ENCODE data around the gene SPIB.
"Not testable (repeated sequence)": the region's sequence is repeated elsewhere in the genome, so short reads cannot be mapped to it uniquely, and the experiment has no call there.

Gene SPIB

DNA sequence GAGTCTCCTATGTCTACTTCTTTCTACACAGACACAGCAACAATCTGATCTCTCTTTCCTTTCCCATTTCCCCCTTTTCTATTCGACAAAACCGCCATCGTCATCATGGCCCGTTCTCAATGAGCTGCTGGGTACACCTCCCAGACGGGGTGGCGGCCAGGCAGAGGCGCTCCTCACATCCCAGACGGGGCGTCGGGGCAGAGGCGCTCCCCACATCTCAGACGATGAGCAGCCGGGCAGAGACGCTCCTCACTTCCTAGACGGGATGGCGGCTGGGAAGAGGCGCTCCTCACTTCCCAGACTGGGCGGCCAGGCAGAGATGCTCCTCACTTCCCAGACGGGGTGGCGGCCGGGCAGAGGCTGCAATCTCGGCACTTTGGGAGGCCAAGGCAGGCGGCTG lies 27.8 kb upstream of the SPIB start:
- not testable (repeated sequence) for DNase-seq (ENCODE audit: low read depth)

DNA sequence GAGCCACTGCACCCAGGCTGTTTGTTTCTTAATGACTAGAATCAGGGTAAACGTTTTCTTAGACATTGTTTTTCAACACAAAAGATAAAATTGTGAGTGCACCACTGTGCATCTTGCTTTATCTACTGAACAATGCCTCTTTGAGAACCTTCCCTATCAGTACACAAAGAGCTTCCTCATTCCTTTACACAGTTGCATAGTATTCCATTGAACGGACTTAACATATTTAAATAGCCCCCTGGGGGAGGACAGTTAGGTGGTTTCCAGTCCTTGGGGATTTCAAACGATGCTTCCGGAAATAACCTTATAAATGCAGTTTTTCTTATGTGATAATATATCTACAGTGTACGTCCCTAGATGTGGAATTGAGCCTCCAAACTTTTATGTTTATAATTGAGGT lies 26.0 kb upstream of the SPIB start:
- DNase-seq (ENCODE audit: low read depth) = no peak

DNA sequence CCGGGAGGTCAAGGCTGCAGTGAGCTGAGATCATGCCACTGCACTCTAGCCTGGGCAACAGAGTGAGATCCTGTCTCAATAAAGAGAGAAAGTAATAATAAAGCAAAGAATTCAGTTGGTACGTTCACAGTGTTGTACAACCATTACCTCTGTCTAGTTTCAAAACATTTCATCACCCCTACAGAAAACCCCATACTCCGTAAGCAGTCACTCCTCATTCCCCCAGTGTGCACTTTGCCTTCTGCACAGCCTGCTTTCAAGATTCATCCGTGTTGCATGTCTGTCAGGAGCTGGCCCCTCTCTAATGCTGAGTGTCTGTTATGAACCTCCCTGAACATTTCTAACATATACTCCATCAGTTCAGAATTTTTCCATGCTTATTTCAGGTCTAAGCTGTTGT lies 25.1 kb upstream of the SPIB start:
- no peak for DNase-seq (ENCODE audit: low read depth)

DNA sequence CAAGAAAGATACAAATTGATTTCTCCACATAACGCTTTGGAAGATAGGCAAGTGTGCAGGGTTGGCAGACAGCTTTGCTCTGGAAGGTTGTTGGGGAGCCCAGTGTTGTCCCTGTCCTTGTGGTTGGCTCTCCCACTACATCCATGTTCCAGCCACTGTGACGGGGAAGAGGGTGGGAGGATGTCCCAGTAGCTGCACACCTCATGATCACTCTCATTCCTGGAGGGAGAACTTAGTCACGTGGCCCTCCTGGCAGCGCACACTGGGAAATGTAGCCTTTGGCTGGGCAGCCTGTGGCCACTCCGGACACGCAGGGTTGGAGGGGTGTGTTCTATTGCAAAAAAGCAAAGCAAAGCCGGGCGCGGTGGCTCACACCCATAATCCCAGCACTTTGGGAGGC lies 24.7 kb upstream of the SPIB start:
- no peak for DNase-seq (ENCODE audit: low read depth)

DNA sequence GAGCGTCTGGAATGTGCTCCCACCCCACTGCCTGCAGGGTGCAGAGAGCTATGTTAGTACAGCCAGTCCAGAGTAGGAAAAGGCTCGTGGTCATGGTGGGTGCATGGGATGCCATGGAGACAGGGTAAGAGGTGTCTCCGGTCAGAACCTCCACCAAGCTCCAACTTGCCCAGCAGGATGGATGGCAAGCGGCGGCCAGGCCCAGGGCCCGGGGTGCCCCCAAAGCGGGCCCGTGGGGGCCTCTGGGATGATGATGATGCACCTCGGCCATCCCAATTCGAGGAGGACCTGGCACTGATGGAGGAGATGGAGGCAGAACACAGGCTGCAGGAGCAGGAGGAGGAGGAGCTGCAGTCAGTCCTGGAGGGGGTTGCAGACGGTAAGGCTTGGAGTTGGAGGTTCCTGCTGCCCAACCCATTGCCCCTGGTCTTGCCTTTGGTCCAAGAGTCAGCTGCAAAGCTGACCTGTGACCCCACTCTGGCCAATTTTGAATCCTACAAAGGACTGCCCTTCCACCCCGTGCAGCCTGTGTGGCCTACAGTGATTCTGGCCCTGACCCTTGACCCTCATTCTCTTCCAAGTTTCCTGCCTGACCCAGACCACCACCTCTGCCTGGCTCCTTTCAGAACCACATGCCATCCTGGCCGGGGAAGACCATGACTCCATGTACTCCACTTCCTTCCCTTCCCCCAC lies 19.9 kb upstream of the SPIB start:
- no peak for DNase-seq (ENCODE audit: low read depth)

DNA sequence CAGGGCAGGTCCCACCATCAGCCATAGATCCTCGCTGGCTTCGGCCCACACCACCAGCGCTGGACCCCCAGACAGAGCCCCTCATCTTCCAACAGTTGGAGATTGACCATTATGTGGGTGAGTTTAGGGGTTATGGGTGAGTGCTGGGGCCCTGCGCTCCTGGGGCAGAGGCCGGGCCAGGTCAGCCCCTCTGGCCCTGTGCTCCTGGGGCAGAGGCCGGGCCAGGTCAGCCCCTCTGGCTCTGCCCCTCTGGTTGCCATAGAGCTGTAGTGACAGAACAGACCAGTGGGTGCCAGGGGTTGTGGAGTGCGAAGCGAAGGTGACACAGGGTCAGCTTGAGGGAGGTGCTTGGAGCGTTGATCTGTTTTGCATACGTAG lies 19.4 kb upstream of the SPIB start:
- DNase-seq (ENCODE audit: low read depth) = no peak

DNA sequence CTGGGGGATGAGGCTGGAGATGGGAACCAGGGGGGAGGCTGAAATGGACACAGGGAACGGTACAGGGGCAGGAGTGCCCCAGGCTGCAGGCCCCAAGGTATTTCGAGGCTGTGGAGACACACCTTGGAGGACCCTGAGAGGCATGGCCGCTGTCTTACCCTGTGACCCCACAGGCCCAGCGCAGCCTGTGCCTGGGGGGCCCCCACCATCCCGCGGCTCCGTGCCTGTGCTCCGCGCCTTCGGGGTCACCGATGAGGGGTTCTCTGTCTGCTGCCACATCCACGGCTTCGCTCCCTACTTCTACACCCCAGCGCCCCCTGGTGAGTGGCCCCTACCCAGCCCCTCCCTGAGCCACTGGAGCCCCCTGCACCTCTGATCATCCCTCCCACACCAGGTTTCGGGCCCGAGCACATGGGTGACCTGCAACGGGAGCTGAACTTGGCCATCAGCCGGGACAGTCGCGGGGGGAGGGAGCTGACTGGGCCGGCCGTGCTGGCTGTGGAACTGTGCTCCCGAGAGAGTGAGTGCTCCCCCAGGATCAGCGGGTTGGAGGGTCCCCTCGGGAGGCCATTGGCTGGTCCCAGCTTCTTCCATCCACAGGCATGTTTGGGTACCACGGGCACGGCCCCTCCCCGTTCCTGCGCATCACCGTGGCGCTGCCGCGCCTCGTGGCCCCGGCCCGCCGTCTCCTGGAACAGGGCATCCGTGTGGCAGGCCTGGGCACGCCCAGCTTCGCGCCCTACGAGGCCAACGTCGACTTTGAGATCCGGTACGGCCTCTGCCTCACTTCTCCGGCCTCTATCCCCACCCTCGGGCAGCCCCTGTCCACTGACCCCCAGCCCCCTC lies 16.9 kb upstream of the SPIB start:
- no peak for DNase-seq (ENCODE audit: low read depth)

DNA sequence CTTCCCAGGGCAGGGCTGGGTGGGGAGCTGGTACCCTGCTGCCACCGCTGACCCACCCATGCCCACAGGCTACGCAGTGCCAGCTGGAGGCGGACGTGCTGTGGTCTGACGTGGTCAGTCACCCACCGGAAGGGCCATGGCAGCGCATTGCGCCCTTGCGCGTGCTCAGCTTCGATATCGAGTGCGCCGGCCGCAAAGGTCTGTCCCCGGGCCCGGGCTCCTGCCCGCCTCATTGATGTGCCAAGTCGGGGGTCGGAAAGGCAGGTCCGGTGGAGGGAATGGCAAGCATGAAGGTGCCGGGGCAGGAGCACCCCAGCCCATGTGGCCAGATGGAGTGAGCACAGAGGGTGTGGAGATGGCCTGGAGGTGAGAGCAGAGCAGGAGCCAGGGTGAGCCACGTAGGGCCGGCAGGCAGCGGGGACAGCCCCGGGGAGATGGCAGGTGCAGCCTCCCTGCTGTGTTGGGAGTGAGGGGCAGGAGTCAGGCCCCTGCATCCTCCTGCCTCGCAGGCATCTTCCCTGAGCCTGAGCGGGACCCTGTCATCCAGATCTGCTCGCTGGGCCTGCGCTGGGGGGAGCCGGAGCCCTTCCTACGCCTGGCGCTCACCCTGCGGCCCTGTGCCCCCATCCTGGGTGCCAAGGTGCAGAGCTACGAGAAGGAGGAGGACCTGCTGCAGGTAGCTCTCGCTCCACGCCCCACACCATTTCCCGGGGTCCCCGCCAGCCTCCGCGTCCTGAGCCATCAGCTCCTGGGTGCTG lies 16.0 kb upstream of the SPIB start:
- no peak for DNase-seq (ENCODE audit: low read depth)

DNA sequence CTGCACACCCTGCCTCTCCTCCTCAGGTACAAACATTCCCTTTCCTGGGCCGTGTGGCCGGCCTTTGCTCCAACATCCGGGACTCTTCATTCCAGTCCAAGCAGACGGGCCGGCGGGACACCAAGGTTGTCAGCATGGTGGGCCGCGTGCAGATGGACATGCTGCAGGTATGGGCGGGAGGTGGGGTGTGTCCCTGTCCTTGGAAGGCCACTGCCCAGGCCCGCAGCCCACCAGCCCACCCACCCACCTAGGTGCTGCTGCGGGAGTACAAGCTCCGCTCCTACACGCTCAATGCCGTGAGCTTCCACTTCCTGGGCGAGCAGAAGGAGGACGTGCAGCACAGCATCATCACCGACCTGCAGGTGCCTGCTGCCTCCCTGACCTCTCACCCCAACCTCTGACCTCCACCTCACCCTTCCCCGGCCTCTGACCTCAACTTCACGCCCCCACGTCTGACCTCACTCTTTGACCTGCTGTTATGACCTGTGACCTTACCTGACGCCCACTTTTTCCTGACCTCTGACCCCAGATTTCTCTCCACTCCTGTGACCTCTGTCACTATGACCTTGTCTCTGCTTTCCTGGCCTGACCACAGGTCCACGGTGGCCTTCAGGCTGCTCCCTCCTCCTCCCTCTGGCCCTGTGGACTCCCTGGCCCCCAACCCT lies 12.4 kb upstream of the SPIB start:
- DNase-seq (ENCODE audit: low read depth) = no peak

DNA sequence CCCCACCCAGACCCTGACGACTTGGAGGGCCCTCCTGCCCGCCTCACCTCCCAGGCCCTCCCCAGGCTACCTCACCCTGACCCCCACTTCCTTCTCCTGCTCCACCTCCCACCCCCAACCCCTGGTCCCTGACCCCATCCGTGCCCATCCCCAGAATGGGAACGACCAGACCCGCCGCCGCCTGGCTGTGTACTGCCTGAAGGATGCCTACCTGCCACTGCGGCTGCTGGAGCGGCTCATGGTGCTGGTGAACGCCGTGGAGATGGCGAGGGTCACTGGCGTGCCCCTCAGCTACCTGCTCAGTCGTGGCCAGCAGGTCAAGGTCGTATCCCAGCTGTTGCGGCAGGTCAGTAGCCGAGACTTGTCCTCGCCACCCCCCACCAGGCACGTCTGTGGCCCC lies 11.9 kb upstream of the SPIB start:
- no peak for DNase-seq (ENCODE audit: low read depth)

DNA sequence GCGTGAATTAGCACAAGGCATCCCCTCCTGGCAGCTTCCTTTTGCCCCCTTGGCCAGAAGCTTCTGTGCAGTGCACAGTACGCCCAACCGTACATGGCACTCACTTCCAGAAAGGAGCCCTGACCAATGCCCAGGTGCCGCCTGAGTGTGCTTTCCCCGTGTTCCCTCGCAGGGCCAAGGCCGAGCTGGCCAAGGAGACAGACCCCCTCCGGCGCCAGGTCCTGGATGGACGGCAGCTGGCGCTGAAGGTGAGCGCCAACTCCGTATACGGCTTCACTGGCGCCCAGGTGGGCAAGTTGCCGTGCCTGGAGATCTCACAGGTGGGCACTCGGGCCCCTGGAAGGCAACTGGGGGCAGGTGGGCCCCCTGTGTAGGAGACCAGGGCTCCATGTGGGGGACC lies 9.4 kb upstream of the SPIB start:
- DNase-seq (ENCODE audit: low read depth) = no peak

DNA sequence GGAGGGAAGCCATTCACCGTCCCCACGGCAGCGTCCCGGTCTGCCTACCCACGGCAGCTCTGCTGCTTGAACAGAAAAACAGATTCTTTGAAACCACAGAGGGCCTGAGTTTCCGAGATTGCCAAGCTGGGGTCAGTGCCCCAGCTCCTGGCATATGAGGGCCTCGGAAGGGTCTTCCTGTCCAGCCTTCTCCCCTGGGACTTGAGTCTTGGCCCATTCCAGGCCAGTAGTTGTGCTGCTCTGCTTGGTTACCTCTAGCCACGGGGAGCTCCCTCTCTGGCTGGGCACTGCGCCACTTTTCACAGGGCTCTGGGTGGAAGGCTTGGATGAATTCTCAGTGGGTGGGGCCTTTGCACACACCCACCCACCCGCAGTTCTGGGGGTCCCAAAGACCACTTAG lies 8.6 kb upstream of the SPIB start:
- no peak for DNase-seq (ENCODE audit: low read depth)

DNA sequence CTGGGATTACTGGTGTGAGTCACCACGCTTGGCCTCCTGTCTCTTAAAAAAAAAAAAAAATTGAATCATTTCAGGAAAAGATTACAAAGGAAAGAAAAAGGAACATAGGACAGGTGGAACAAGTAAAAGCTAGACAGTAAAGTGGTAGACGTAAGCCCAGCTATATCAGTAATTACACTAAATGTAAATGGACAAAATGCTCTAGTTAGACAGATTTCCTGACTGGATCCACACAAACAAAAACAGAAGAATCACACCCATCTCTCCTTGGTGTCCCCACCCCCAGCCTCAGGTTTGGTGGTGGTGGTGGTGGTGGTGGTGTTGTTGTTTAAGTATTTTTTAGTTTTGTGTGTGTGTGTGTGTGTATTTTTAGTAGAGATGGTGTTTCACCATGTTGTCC lies 6.3 kb upstream of the SPIB start:
- no peak for DNase-seq (ENCODE audit: low read depth)

DNA sequence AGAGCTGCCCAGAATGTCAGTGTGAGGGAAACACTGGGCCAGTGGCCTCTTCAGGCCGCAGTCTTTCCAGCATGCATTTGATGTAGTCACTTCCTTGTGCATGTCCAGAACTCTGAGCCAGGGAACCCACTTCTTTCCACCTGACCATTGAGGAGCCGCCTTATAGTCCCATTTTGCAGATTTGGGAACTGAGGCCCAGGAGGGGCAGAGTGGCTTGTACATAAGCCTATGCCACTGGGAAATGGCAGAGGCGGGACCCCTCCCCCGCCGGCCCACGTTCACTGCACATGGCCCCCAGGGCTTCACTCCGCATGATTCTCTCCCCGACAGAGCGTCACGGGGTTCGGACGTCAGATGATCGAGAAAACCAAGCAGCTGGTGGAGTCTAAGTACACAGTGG lies 5.6 kb upstream of the SPIB start:
- no peak for DNase-seq (ENCODE audit: low read depth)

DNA sequence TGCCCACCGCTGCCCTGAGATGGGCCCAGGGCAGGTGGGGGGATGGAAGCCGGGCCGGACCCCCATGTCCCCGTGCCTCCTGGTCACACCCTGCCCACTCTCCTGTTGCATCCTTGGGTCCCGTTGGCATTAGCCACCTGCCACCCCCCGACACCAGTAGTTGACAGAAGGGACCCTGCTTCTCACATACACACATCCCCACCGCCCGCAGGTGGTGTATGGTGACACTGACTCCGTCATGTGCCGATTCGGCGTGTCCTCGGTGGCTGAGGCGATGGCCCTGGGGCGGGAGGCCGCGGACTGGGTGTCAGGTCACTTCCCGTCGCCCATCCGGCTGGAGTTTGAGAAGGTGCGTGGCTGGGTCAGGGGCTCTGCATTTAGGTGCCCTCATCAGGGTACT lies 5.2 kb upstream of the SPIB start:
- DNase-seq (ENCODE audit: low read depth) = no peak

DNA sequence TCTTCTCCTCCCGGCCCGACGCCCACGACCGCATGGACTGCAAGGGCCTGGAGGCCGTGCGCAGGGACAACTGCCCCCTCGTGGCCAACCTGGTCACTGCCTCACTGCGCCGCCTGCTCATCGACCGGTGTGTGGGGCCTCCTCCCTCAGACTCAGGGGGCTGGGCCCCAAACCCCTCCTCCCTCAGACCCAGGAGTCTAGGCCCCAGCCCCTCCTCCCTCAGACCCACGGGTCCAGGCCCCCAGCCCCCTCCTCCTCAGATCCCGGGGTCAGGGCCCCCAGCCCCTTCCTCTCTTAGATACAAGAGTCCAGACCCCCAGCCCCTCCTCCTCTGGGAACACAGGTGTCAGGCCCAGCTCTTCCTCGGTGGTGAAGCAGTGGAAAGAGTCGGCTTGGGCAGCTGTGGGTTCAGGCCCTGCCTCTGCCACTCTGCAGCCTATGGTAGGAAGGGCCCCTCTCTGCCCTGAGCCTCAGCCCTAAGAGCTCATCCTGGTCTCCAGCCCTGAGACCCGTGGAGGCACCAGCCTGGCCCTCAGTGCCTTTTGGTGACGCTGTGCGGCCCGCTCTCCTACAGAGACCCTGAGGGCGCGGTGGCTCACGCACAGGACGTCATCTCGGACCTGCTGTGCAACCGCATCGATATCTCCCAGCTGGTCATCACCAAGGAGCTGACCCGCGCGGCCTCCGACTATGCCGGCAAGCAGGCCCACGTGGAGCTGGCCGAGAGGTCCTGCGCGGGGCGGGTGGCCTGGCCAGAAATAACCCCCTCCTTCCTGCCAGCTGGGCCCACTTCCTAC lies 3.7 kb upstream of the SPIB start:
- peak; percentile 62 for DNase-seq (ENCODE audit: low read depth)

DNA sequence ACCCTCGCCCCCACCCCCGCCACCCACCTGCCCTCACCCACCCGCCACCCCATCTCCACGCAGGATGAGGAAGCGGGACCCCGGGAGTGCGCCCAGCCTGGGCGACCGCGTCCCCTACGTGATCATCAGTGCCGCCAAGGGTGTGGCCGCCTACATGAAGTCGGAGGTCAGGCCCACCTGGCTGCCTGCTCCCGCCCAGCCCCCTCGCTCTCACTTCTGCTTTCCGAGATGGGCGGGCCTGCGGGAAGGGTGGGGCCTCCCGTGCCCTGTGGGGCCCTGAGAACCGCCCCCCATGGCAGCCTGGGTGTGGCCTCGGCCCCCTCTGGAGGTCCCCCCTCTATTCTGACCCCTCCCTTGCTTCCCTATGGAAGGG lies 3.1 kb upstream of the SPIB start:
- DNase-seq (ENCODE audit: low read depth) = no peak

DNA sequence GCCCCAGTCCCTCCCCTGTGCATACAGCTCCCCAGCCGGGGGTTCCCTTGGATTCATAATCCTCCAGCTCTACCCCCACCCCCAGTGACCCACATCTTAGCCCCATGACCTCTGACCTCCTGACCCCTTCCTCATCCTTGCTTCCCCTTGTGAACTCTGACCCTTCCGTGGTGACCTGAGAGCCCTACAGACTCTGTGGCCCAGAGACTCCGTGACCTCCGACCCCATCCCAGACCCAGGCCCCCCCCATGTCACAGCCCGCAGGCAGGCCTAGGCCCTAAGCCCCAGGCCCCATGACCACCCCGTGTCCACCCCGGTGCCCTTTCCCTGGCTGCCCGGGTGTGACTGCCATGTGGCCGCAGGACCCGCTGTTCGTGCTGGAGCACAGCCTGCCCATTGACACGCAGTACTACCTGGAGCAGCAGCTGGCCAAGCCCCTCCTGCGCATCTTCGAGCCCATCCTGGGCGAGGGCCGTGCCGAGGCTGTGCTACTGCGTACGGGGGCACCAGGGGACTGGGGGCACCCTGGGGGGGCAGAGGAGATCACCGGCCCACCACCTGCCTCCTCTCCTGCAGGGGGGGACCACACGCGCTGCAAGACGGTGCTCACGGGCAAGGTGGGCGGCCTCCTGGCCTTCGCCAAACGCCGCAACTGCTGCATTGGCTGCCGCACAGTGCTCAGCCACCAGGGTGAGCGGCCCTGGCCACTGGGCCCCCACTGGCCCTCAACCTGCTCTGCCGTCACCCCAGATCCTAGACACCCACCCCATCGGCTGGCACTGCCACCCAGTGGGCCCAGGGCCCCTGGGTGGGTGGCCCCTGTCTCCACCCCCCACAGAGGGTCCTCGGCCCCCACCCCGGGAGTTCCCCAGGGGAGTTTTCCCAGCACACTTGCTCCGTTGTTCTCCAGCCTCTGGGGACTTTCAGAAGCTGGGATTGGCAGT lies 2.4 kb upstream of the SPIB start:
- DNase-seq (ENCODE audit: low read depth) = no peak

DNA sequence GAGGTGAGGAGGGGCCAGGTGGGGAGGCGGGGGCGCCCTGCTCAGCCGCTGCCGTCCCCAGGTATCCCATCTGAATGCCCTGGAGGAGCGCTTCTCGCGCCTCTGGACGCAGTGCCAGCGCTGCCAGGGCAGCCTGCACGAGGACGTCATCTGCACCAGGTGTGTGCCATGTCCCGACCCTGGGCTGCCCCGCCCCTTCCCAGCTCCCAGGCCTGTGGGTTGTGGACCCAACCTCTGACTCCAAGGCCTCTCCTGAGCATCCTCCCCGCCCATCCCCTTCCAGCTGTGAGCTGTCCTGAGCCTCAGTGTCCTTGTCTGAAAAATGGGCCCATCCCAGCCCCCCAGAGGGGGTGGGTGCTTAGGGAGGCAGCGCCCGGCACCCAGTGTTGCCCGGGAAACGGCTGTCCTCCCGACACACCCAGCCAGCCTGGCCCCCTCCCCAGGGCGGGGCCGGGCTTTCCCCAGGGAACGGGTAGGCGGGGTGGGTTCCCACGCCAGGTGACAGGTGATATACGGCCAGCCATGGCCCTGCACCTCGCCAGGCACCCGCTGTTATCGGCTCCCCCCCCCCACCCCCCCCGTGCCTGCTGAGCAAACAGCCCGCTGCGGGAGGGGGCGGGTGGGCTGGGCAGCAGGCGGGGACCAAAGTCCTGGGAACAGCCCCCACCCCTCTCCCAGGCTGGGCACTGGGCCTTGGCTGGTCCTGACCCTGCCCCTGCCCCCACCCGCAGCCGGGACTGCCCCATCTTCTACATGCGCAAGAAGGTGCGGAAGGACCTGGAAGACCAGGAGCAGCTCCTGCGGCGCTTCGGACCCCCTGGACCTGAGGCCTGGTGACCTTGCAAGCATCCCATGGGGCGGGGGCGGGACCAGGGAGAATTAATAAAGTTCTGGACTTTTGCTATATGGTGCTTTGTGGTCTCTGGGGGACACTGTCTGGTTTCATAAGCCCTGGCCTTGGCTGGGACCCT lies 1.3 kb upstream of the SPIB start:
- no peak for DNase-seq (ENCODE audit: low read depth)

Measured in iris pigment epithelial cell (primary cell).